ENCODE results near the gene COPS4. TPM values are rescaled to one million over a fixed set of nuclear protein-coding genes. Genes with fewer than 3 reads are reported as not detected.
A peak's percentile ranks its signal among the peaks of the same experiment; 100 is the strongest.
"Not testable (repeated sequence)": the region's sequence is repeated elsewhere in the genome, so short reads cannot be mapped to it uniquely, and the experiment has no call there.

Gene COPS4
- polyA plus RNA-seq, 1 donor (not counting 4 experiments of a cell fraction or from before 2014, with no cell fraction given), result 50.2 TPM

DNA sequence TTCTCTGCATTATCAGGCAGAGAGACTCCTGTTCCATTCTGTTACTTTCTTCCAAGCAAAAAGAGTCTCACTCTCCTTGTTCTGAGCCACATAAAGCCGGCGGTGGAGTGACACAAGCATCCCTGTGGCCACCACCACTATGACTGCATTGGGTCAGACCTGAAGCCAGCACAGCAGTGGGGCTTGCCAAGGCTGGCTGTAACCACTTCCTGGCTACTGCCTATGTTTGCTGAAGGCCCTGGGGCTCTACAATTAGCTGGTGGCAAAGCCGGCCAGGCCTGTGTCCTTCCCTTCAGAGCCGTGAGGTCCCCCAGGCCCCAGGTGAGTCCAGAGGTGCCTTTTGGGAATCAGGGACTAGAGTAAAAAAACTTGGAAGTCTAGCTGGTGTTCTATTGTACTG lies 47.8 kb downstream of the COPS4 start:
- no peak overlapping the region for H3K9ac ChIP-seq (ENCODE audit: control insufficient read depth, extremely low read depth, insufficient read depth, low read length)
- DNase-seq (ENCODE audit: low read depth, low spot score) (no peak), FAIRE-seq (no peak)
- TF ChIP-seq, protein P1, sequence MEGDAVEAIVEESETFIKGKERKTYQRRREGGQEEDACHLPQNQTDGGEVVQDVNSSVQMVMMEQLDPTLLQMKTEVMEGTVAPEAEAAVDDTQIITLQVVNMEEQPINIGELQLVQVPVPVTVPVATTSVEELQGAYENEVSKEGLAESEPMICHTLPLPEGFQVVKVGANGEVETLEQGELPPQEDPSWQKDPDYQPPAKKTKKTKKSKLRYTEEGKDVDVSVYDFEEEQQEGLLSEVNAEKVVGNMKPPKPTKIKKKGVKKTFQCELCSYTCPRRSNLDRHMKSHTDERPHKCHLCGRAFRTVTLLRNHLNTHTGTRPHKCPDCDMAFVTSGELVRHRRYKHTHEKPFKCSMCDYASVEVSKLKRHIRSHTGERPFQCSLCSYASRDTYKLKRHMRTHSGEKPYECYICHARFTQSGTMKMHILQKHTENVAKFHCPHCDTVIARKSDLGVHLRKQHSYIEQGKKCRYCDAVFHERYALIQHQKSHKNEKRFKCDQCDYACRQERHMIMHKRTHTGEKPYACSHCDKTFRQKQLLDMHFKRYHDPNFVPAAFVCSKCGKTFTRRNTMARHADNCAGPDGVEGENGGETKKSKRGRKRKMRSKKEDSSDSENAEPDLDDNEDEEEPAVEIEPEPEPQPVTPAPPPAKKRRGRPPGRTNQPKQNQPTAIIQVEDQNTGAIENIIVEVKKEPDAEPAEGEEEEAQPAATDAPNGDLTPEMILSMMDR (optimal IDR thresholded peaks at IDR 0.05 in 1 of 3, IDR thresholded peaks at IDR 0.05 in 1 of 3, conservative IDR thresholded peaks at IDR 0.05 in 1 of 3; ENCODE audit: extremely low read depth in 1 of 3, insufficient read depth in 2 of 3, low read length in 3 of 3), result no peak
- TF ChIP-seq EZH2 (IDR thresholded peaks at IDR 0.05; ENCODE audit: low read length), result no peak
- no peaks in the 10 kb centered on the region for H3K4me1 ChIP-seq (ENCODE audit: control insufficient read depth, extremely low read depth, insufficient read depth, low read length)
- no peak overlapping the region for H2AFZ ChIP-seq (ENCODE audit: control insufficient read depth, low read length)
- no peaks in the 10 kb centered on the region for H3K9me3 ChIP-seq (ENCODE audit: control insufficient read depth, low read depth, low read length)
- no peaks in the 10 kb centered on the region for H3K9me1 ChIP-seq (ENCODE audit: control insufficient read depth, extremely low read depth, insufficient read depth, low read length)
- no peaks in the 10 kb centered on the region for H4K20me1 ChIP-seq (ENCODE audit: control insufficient read depth, extremely low read depth, insufficient read depth, low read length)
- no peaks in the 10 kb centered on the region for H3K36me3 ChIP-seq (ENCODE audit: control insufficient read depth in 2 of 2, extremely low read depth in 1 of 2, insufficient read depth in 2 of 2, low read length in 2 of 2)
- no peaks in the 10 kb centered on the region for H3K27me3 ChIP-seq (ENCODE audit: control insufficient read depth, extremely low read depth, insufficient read depth, low read length)
- H3K79me2 ChIP-seq (ENCODE audit: control insufficient read depth, insufficient read depth, low read length), result no peaks in the 10 kb centered on the region
- no peak overlapping the region for H3K4me3 ChIP-seq (ENCODE audit: control insufficient read depth in 2 of 3, extremely low read depth in 1 of 3, insufficient read depth in 2 of 3, low read depth in 1 of 3, low read length in 3 of 3)
- H3K4me2 ChIP-seq (ENCODE audit: control insufficient read depth, extremely low read depth, insufficient read depth, low read depth, low read length), result no peak overlapping the region
- H3K27ac ChIP-seq (ENCODE audit: control insufficient read depth, insufficient read depth, low read length), result no peak overlapping the region
- dilution Hi-C loops (cut with MboI; ENCODE audit: extremely low pct_ligation_motif_present, low sequenced_read_pairs), result no loop called here

DNA sequence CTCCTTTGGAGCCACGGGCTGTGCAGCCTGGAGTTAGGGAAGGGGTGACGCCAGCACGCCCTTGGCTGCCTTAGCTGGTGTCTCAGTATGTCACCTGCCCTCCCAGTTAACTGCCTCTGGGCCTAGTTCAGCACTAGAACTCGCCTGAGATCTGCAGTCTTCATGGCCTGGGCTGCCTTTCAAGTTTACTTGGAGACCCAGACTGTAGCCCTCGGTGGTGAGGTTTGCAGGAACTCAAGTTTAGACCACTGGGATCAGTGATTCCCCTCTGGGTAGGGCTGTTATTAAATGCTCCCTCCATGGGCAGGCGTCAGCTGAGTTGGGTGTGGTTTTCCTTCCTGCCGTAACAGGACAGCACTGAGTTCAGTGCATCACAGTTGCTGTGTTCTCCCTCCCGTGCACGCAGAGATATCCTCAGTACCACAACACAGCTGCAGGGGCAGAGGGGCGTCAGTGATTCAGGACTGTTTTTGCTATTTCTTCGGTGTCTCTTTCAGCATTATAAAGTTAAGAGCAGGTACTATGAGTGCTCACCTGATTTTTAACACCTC lies 49.0 kb downstream of the COPS4 start:
- H3K4me3 ChIP-seq (ENCODE audit: control insufficient read depth in 2 of 3, extremely low read depth in 1 of 3, insufficient read depth in 2 of 3, low read depth in 1 of 3, low read length in 3 of 3), result no peak overlapping the region
- dilution Hi-C loops (cut with MboI; ENCODE audit: extremely low pct_ligation_motif_present, low sequenced_read_pairs), result no loop called here
- H3K9ac ChIP-seq (ENCODE audit: control insufficient read depth, extremely low read depth, insufficient read depth, low read length), result no peak overlapping the region
- no peaks in the 10 kb centered on the region for H3K9me3 ChIP-seq (ENCODE audit: control insufficient read depth, low read depth, low read length)
- no peaks in the 10 kb centered on the region for H3K27me3 ChIP-seq (ENCODE audit: control insufficient read depth, extremely low read depth, insufficient read depth, low read length)
- no peaks in the 10 kb centered on the region for H3K4me1 ChIP-seq (ENCODE audit: control insufficient read depth, extremely low read depth, insufficient read depth, low read length)
- peak overlapping the region; percentile 42 for H2AFZ ChIP-seq (ENCODE audit: control insufficient read depth, low read length)
- no peaks in the 10 kb centered on the region for H4K20me1 ChIP-seq (ENCODE audit: control insufficient read depth, extremely low read depth, insufficient read depth, low read length)
- no peaks in the 10 kb centered on the region for H3K79me2 ChIP-seq (ENCODE audit: control insufficient read depth, insufficient read depth, low read length)
- no peak overlapping the region for H3K27ac ChIP-seq (ENCODE audit: control insufficient read depth, insufficient read depth, low read length)
- TF ChIP-seq EZH2 (IDR thresholded peaks at IDR 0.05; ENCODE audit: low read length), result no peak
- TF ChIP-seq, protein P1 (optimal IDR thresholded peaks at IDR 0.05 in 1 of 3, IDR thresholded peaks at IDR 0.05 in 1 of 3, conservative IDR thresholded peaks at IDR 0.05 in 1 of 3; ENCODE audit: extremely low read depth in 1 of 3, insufficient read depth in 2 of 3, low read length in 3 of 3), result peak in 1 of 3 experiments; percentile 18
- H3K4me2 ChIP-seq (ENCODE audit: control insufficient read depth, extremely low read depth, insufficient read depth, low read depth, low read length), result no peak overlapping the region
- DNase-seq (ENCODE audit: low read depth, low spot score) (no peak), FAIRE-seq (no peak)
- H3K36me3 ChIP-seq (ENCODE audit: control insufficient read depth in 2 of 2, extremely low read depth in 1 of 2, insufficient read depth in 2 of 2, low read length in 2 of 2), result no peaks in the 10 kb centered on the region
- no peaks in the 10 kb centered on the region for H3K9me1 ChIP-seq (ENCODE audit: control insufficient read depth, extremely low read depth, insufficient read depth, low read length)

DNA sequence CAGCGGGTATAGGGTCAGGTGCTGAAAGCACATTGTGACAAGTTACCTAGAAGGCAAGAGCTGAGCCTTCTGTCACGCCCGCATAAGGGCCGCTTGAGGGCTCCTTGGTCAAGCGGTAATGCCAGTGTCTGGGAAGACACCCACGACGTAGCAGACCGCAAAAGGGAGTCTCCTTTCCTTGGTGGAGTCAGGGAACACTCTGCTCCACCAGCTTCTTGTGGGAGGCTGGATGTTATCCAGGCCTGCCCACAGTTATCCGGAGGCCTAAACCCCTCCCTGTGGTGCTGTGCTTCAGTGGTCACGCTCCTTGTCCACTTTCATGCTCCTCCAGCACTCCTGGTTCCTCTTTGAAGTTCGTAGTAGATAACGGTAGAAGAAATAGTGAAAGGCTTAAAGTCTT lies 50.0 kb downstream of the COPS4 start:
- dilution Hi-C loops (cut with MboI; ENCODE audit: extremely low pct_ligation_motif_present, low sequenced_read_pairs), result not testable (repeated sequence)

More for the DNA sequence above, 50.0 kb downstream of the COPS4 start:
- not testable (repeated sequence) for H3K9me3 ChIP-seq (ENCODE audit: control insufficient read depth, low read depth, low read length); H3K9ac ChIP-seq (ENCODE audit: control insufficient read depth, extremely low read depth, insufficient read depth, low read length); H4K20me1 ChIP-seq (ENCODE audit: control insufficient read depth, extremely low read depth, insufficient read depth, low read length); FAIRE-seq; DNase-seq (ENCODE audit: low read depth, low spot score); H3K27me3 ChIP-seq (ENCODE audit: control insufficient read depth, extremely low read depth, insufficient read depth, low read length); H2AFZ ChIP-seq (ENCODE audit: control insufficient read depth, low read length); H3K79me2 ChIP-seq (ENCODE audit: control insufficient read depth, insufficient read depth, low read length); H3K36me3 ChIP-seq (ENCODE audit: control insufficient read depth in 2 of 2, extremely low read depth in 1 of 2, insufficient read depth in 2 of 2, low read length in 2 of 2); H3K9me1 ChIP-seq (ENCODE audit: control insufficient read depth, extremely low read depth, insufficient read depth, low read length); H3K4me1 ChIP-seq (ENCODE audit: control insufficient read depth, extremely low read depth, insufficient read depth, low read length); H3K4me2 ChIP-seq (ENCODE audit: control insufficient read depth, extremely low read depth, insufficient read depth, low read depth, low read length); H3K4me3 ChIP-seq (ENCODE audit: control insufficient read depth in 2 of 3, extremely low read depth in 1 of 3, insufficient read depth in 2 of 3, low read depth in 1 of 3, low read length in 3 of 3); H3K27ac ChIP-seq (ENCODE audit: control insufficient read depth, insufficient read depth, low read length)
